Psoas muscle (tissue), 8 donors: ENCODE results near the gene ARID4B. TPM values are rescaled to one million over a fixed set of nuclear protein-coding genes. Genes with fewer than 3 reads are reported as not detected.
"Not testable (repeated sequence)": the region's sequence is repeated elsewhere in the genome, so short reads cannot be mapped to it uniquely, and the experiment has no call there.

ENCODE experiments used
- ATAC-seq, 4 donors: fragments of 200-7000 bp; cut with Tn5 transposase; one replicate each; pipeline ENCODE4 v1.9.1; 2020; ENCODE audit warnings: moderate library complexity in 3 of 4, mild to moderate bottlenecking in 2 of 4
- DNase-seq, 2 donors: peaks; one replicate each; pipeline ENCODE4 v3.0.0-alpha.2; 2020
- H3K27ac ChIP-seq: fragments of 200-600 bp; one replicate; pipeline ENCODE4 v1.8.0; 2022
- H3K27me3 ChIP-seq, 3 donors: fragments of 200-600 bp in 1 of 3; one replicate each; pipeline versions ENCODE4 v1.6.1 to v1.8.0; 2013 to 2022; ENCODE audit warnings: low read length in 2 of 3, mild to moderate bottlenecking in 2 of 3, moderate library complexity in 1 of 3; ENCODE audit not compliant: insufficient read depth in 3 of 3
- H3K36me3 ChIP-seq, 2 donors: fragments of 200-600 bp in 1 of 2; one replicate each; pipeline versions ENCODE4 v1.6.1 to v1.8.0; 2013 to 2022; ENCODE audit warnings: low read depth in 1 of 2, mild to moderate bottlenecking in 1 of 2, moderate library complexity in 1 of 2; ENCODE audit not compliant: insufficient read depth in 1 of 2
- H3K4me1 ChIP-seq: fragments of 200-600 bp; one replicate; pipeline ENCODE4 v1.8.0; 2022
- H3K4me3 ChIP-seq: fragments of 200-600 bp; one replicate; pipeline ENCODE4 v1.8.0; 2022; ENCODE audit warnings: mild to moderate bottlenecking
- H3K9me3 ChIP-seq: fragments of 200-600 bp; one replicate; pipeline ENCODE4 v1.8.0; 2022
- CTCF ChIP-seq: fragments of 200-600 bp; IDR thresholded peaks from one replicate; pipeline ENCODE4 v1.8.0; 2022; ENCODE audit warnings: antibody characterized with exemption
- WGBS, 3 donors: extraction: QIAGEN DNeasy Blood & Tissue Kit; methylation state at CpG; one replicate each; pipeline versions ENCODE4 v1.1.6 to v1.1.7; 2013; 5-methylcytosine and 5-hydroxymethylcytosine counted together
- intact Hi-C, 2 donors: fragments of 100-400 bp; cut with DNase I; formaldehyde crosslinking; loops; one replicate each; pipeline versions ENCODE4 v1.11.0 to v1.14.2; 2022
- polyA plus RNA-seq, 3 donors: library from polyadenylated mRNA; stranded (reverse); fragments of 200-250 nt; gene quantifications; one replicate each; pipeline ENCODE4 v1.2.3, GENCODE V29; 2013
- total RNA-seq, 4 donors: library from RNA; stranded (reverse); fragmentation: NEBNext Ultra II Directional in 2 of 4; extraction: Animal tissue kit (Norgen Biotek cat#: 25700) in 2 of 4; gene quantifications; one replicate each; pipeline versions ENCODE4 v1.2.1 to v1.2.4, GENCODE V29; 2021 to 2023
- donor health status: healthy with polysubstance abuse.
- donor health status: DM: no; HTN: no; CAD: no; lungs with moderate emphysema.
- donor health status: Bipolar disorder and iron deficiency.
- donor health status: healthy.
- donor health status: DM: yes; HTN: yes; CAD: no.
- donor health status: DM: no; HTN: no; CAD: no.
- donor health status: DM: no; HTN: no; CAD: no.
- donor health status: DM: yes; HTN: yes; CAD: no.

The ARID4B gene
- total and polyA plus RNA-seq, 7 donors: 2.9 to 16.0 (median 13.7) TPM

GRCh38 chr1:235160957-235161684 is 166.9 kb downstream of the ARID4B start, which contains the start of gene RBM34:
RBM34 (minus strand) TSS chr1:235161250; CDS start chr1:235161226, 24 bp downstream.
- H3K4me1 ChIP-seq: peaks cover 7% of the 10 kb centered on the region
- peak within 1 kb of the TSS; percentile 82 for H3K4me3 ChIP-seq
- H3K36me3 ChIP-seq: peaks cover 9 to 37% of the 10 kb centered on the region in 2 donors
- H3K27me3 ChIP-seq: no peaks in the 10 kb centered on the region
- H3K9me3 ChIP-seq: no peaks in the 10 kb centered on the region
- peak; percentile 91 to 96 for DNase-seq
- intact Hi-C loops: loop anchor here in 1 of 2 donors (2.0 to 5.0 kb wide), 2 partner anchors 34 to 56 kb away; partner anchors contain the start of gene TOMM20
- TF ChIP-seq CTCF: peak; percentile 14
- peak within 1 kb of the TSS; percentile 90 for H3K27ac ChIP-seq
- WGBS, 3 donors: 0 to 1% (median 0%) methylated on average over 52 of the region's 52 CpGs
- ATAC-seq: peak; percentile 97 to 99 (median 98)

GRCh38 chr1:235160383-235160956 is 167.5 kb downstream of the ARID4B start:
- DNase-seq: no peak
- peak in 1 of 4 donors; percentile 61 for ATAC-seq
- Histone ChIP-seq H3K27me3 (no peaks in the 10 kb centered on the region), H3K27ac (peak overlapping the region; percentile 90), H3K4me3 (peak overlapping the region; percentile 82), H3K36me3 (peaks cover 11 to 44% of the 10 kb centered on the region in 2 donors), H3K4me1 (peaks cover 7% of the 10 kb centered on the region), H3K9me3 (no peaks in the 10 kb centered on the region)
- intact Hi-C loops: loop anchor here in 1 of 2 donors (2.0 to 5.0 kb wide), 2 partner anchors 33 to 56 kb away; partner anchors contain the start of gene TOMM20
- 7 to 10% (median 8%) methylated on average over 14 of the region's 14 CpGs for WGBS, 3 donors
- TF ChIP-seq CTCF: no peak

- ATAC-seq, H3K27me3 ChIP-seq, H3K9me3 ChIP-seq, H3K4me1 ChIP-seq: not testable (repeated sequence)
- 89 to 92% (median 90%) methylated on average over 9 of the region's 9 CpGs for WGBS, 3 donors
- H3K36me3 ChIP-seq: peaks cover 11 to 49% of the 10 kb centered on the region in 2 donors
- H3K4me3 ChIP-seq: peak overlapping the region; percentile 82
- intact Hi-C loops: loop anchor here in 1 of 2 donors (2.0 to 5.0 kb wide), 2 partner anchors 33 to 55 kb away; partner anchors contain the start of gene TOMM20
- H3K27ac ChIP-seq: peak overlapping the region; percentile 90
- DNase-seq: peak in 1 of 2 donors; percentile 27
Measured at GRCh38 chr1:235159930-235160329, 168.0 kb downstream of the ARID4B start.

GRCh38 chr1:235159284-235159683 is 168.7 kb downstream of the ARID4B start:
- DNase-seq, H3K4me3 ChIP-seq, intact Hi-C loops, H3K9me3 ChIP-seq, ATAC-seq, H3K27ac ChIP-seq, H3K27me3 ChIP-seq, H3K4me1 ChIP-seq: not testable (repeated sequence)
- 84 to 97% (median 89%) methylated on average over 9 of the region's 9 CpGs for WGBS, 3 donors
- peaks cover 11 to 56% of the 10 kb centered on the region in 2 donors for H3K36me3 ChIP-seq

- Histone ChIP-seq H3K36me3 (peaks cover 11 to 62% of the 10 kb centered on the region in 2 donors), H3K27ac (no peak overlapping the region), H3K27me3 (no peaks in the 10 kb centered on the region), H3K9me3 (no peaks in the 10 kb centered on the region), H3K4me3 (no peak overlapping the region), H3K4me1 (peaks cover 7% of the 10 kb centered on the region)
- no peak for ATAC-seq
- no peak for DNase-seq
- no peak for TF ChIP-seq CTCF
- intact Hi-C loops: no loop called here
- WGBS, 3 donors: 95 to 97% (median 96%) methylated on average over 6 of the region's 6 CpGs
Measured at GRCh38 chr1:235158680-235159079, 169.3 kb downstream of the ARID4B start.
